Epidermal melanocyte (primary cell): ENCODE measurements around the gene FAM118B.
"Not testable (repeated sequence)": the region's sequence is repeated elsewhere in the genome, so short reads cannot be mapped to it uniquely, and the experiment has no call there.

ENCODE experiments used
- DNase-seq: peaks from one replicate; pipeline ENCODE4 v3.0.0; 2011; ENCODE audit warnings: low spot score; ENCODE audit not compliant: insufficient read length

Gene FAM118B

GRCh38 chr11:126268708-126269579 is 57.4 kb downstream of the FAM118B start, which contains the start of the genes FOXRED1 and SRPRA:
Gene FOXRED1 (plus strand): TSS chr11:126269154. CDS start chr11:126269207, 53 bp downstream.
Gene SRPRA (minus strand): TSS chr11:126268895. CDS start chr11:126268804, 91 bp downstream.
- DNase-seq, result peak; percentile 100

- no peak for DNase-seq
Observed at GRCh38 chr11:126277322-126277721, 65.7 kb downstream of the FAM118B start.

- DNase-seq, result no peak
Observed at GRCh38 chr11:126277780-126278179, 66.2 kb downstream of the FAM118B start.

- no peak for DNase-seq
Observed at GRCh38 chr11:126279191-126279590, 67.6 kb downstream of the FAM118B start.

- no peak for DNase-seq
Observed at GRCh38 chr11:126280595-126280994, 69.0 kb downstream of the FAM118B start.

- no peak for DNase-seq
Observed at GRCh38 chr11:126281245-126281644, 69.7 kb downstream of the FAM118B start.

GRCh38 chr11:126281666-126282175 is 70.1 kb downstream of the FAM118B start:
- DNase-seq, result no peak

GRCh38 chr11:126282361-126282735 is 70.8 kb downstream of the FAM118B start:
- DNase-seq, result peak; percentile 48

- peak; percentile 73 for DNase-seq
Observed at GRCh38 chr11:126282736-126283591, 71.4 kb downstream of the FAM118B start, which contains the start of gene TIRAP. Gene TIRAP (plus strand): TSS chr11:126283093. CDS start chr11:126290895, 7,802 bp downstream.

GRCh38 chr11:126284829-126285228 is 73.2 kb downstream of the FAM118B start:
- DNase-seq, result no peak

GRCh38 chr11:126288237-126288636 is 76.7 kb downstream of the FAM118B start:
- no peak for DNase-seq

GRCh38 chr11:126290887-126291286 is 79.3 kb downstream of the FAM118B start:
- DNase-seq, result no peak

- no peak for DNase-seq
Observed at GRCh38 chr11:126293726-126294125, 82.1 kb downstream of the FAM118B start.

GRCh38 chr11:126297004-126297403 is 85.4 kb downstream of the FAM118B start:
- no peak for DNase-seq

- DNase-seq, result peak; percentile 92
Observed at GRCh38 chr11:126303623-126304456, 92.3 kb downstream of the FAM118B start, which contains the start of gene DCPS. Gene DCPS (plus strand): TSS chr11:126304060. CDS start chr11:126304081, 21 bp downstream.

GRCh38 chr11:126304457-126305075 is 93.0 kb downstream of the FAM118B start:
- no peak for DNase-seq

GRCh38 chr11:126305699-126306098 is 94.1 kb downstream of the FAM118B start:
- DNase-seq, result no peak

GRCh38 chr11:126307706-126308105 is 96.1 kb downstream of the FAM118B start:
- no peak for DNase-seq

GRCh38 chr11:126308271-126308671 is 96.7 kb downstream of the FAM118B start:
- DNase-seq, result peak; percentile 57

- DNase-seq, result not testable (repeated sequence)
Observed at GRCh38 chr11:126308771-126309170, 97.2 kb downstream of the FAM118B start.
